ENCODE measurements around the gene ZCCHC3.
A peak's percentile ranks its signal among the peaks of the same experiment; 100 is the strongest.
"Not testable (repeated sequence)": the region's sequence is repeated elsewhere in the genome, so short reads cannot be mapped to it uniquely, and the experiment has no call there.

Gene ZCCHC3, protein sequence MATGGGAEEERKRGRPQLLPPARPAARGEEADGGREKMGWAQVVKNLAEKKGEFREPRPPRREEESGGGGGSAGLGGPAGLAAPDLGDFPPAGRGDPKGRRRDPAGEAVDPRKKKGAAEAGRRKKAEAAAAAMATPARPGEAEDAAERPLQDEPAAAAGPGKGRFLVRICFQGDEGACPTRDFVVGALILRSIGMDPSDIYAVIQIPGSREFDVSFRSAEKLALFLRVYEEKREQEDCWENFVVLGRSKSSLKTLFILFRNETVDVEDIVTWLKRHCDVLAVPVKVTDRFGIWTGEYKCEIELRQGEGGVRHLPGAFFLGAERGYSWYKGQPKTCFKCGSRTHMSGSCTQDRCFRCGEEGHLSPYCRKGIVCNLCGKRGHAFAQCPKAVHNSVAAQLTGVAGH

DNA sequence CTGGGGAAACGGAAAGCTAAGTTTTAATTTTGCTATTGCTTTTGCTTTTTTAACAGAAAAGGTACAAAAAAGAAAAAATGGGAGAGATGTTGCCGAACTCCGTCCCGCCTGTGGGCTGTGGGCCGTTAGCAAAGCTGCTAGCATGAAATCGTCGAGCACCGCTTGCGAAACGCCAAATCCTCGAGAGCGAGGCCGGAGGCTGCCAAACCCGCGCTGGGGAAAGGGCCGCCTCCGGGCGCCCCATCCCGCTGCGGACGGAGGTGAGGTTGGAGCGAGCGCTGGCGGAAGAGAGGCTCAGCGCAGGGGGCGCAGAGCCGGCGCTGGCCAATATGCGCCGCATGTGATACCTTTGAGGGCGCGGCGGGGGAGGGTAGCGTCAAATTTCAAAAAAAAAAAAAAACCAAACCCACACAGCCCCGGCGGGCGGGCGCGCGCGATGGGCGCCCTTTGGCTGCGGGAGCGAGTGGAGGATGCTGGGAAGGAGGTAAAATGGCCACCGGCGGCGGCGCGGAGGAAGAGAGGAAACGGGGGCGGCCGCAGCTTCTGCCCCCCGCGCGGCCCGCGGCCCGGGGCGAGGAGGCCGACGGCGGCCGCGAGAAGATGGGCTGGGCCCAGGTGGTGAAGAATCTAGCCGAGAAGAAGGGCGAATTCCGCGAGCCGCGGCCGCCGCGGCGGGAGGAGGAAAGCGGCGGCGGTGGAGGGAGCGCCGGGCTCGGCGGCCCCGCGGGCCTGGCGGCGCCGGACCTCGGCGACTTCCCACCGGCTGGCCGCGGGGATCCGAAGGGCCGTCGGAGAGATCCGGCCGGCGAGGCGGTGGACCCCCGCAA is at the start of gene ZCCHC3:
ZCCHC3 (plus strand) TSS at position 473 of the 827 bp plus-strand sequence; CDS start at position 490, 17 bp downstream.
- Histone ChIP-seq H3K9ac (peak within 1 kb of the TSS; percentile 100), H3K4me2 (peak within 1 kb of the TSS; percentile 87), H3K4me1 (peaks cover 47% of the 10 kb centered on the region), H4K20me1 (peaks cover 35% of the 10 kb centered on the region), H3K9me3 (no peaks in the 10 kb centered on the region), H3K36me3 (peaks cover 30% of the 10 kb centered on the region), H3K27me3 (no peaks in the 10 kb centered on the region), H3K27ac (peak within 1 kb of the TSS; percentile 100), H3K4me3 (peak within 1 kb of the TSS; percentile 99)
- TF ChIP-seq Cebpa-rat (IDR thresholded peaks at IDR 0.05): peak; percentile 98

GRCh38 chr20:251354-251753 is 46.0 kb upstream of the ZCCHC3 start:
- H3K4me1 ChIP-seq: no peaks in the 10 kb centered on the region
- TF ChIP-seq Cebpa-rat (IDR thresholded peaks at IDR 0.05): no peak
- H3K9me3 ChIP-seq: peaks cover 9% of the 10 kb centered on the region; the same call in 1 of the 2 replicates
- no peaks in the 10 kb centered on the region for H3K27me3 ChIP-seq
- no peak overlapping the region for H3K9ac ChIP-seq
- no peak overlapping the region for H3K27ac ChIP-seq
- H3K4me3 ChIP-seq: no peak overlapping the region
- H4K20me1 ChIP-seq: no peaks in the 10 kb centered on the region
- no peak overlapping the region for H3K4me2 ChIP-seq
- no peaks in the 10 kb centered on the region for H3K36me3 ChIP-seq

GRCh38 chr20:252801-253200 is 44.6 kb upstream of the ZCCHC3 start:
- Histone ChIP-seq H3K4me3 (no peak overlapping the region), H3K9me3 (no peaks in the 10 kb centered on the region), H3K27me3 (no peaks in the 10 kb centered on the region), H3K4me1 (no peaks in the 10 kb centered on the region), H3K27ac (no peak overlapping the region), H3K36me3 (no peaks in the 10 kb centered on the region), H4K20me1 (no peaks in the 10 kb centered on the region), H3K9ac (no peak overlapping the region), H3K4me2 (no peak overlapping the region)
- no peak for TF ChIP-seq Cebpa-rat (IDR thresholded peaks at IDR 0.05)

GRCh38 chr20:253447-253846 is 43.9 kb upstream of the ZCCHC3 start:
- not testable (repeated sequence) for H3K36me3 ChIP-seq, H3K9me3 ChIP-seq, H3K9ac ChIP-seq, H3K27me3 ChIP-seq, H4K20me1 ChIP-seq, H3K4me2 ChIP-seq, H3K4me1 ChIP-seq, H3K4me3 ChIP-seq, H3K27ac ChIP-seq

DNA sequence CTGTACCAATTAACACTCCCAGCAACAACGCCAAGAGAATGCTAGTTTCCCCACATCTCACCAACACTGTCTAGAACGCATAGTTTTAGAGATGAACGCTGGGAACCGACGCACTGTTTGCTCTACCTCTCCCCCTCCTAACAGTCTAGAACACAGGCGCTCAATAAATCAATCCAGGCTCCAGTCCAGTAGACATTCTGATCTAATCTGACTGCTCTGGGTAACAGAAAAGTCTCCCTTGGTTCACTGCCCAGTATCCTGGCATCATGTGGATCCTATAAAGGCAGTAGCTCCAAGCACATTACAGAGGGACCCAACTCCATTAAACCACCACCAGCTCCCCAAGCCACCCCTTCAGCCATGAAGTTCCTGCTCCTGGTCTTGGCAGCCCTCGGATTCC is 40.0 kb upstream of the ZCCHC3 start, which contains the start of gene DEFB132:
DEFB132 (plus strand) TSS at position 306 of the 400 bp plus-strand sequence; CDS start at position 361, 55 bp downstream.
- TF ChIP-seq Cebpa-rat (IDR thresholded peaks at IDR 0.05): no peak
- Histone ChIP-seq H3K4me1 (no peaks in the 10 kb centered on the region), H3K27ac (no peak within 1 kb of the TSS), H3K27me3 (no peaks in the 10 kb centered on the region), H3K4me2 (no peak within 1 kb of the TSS), H3K9me3 (no peaks in the 10 kb centered on the region), H3K4me3 (no peak within 1 kb of the TSS), H3K9ac (no peak within 1 kb of the TSS), H4K20me1 (no peaks in the 10 kb centered on the region), H3K36me3 (no peaks in the 10 kb centered on the region)

GRCh38 chr20:258269-258858 is 39.0 kb upstream of the ZCCHC3 start:
- Histone ChIP-seq H3K36me3 (no peaks in the 10 kb centered on the region), H3K4me3 (no peak overlapping the region), H3K4me1 (no peaks in the 10 kb centered on the region), H3K27ac (no peak overlapping the region), H3K9me3 (no peaks in the 10 kb centered on the region), H4K20me1 (no peaks in the 10 kb centered on the region), H3K4me2 (no peak overlapping the region), H3K27me3 (no peaks in the 10 kb centered on the region), H3K9ac (no peak overlapping the region)
- no peak for TF ChIP-seq Cebpa-rat (IDR thresholded peaks at IDR 0.05)

DNA sequence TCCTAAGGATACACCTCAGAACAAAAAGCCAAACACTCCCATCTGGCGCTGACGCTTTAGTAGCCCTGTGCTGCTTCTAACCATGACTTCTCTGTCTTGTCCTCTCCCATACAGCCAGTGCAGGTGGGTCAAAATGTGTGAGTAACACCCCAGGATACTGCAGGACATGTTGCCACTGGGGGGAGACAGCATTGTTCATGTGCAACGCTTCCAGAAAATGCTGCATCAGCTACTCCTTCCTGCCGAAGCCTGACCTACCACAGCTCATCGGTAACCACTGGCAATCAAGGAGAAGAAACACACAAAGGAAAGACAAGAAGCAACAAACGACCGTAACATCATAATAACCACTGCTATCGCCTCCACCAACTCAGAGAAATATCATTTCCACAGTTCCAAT is 38.4 kb upstream of the ZCCHC3 start:
- H3K27ac ChIP-seq: no peak overlapping the region
- no peaks in the 10 kb centered on the region for H3K4me1 ChIP-seq
- H3K9me3 ChIP-seq: no peaks in the 10 kb centered on the region
- no peaks in the 10 kb centered on the region for H3K36me3 ChIP-seq
- H3K27me3 ChIP-seq: no peaks in the 10 kb centered on the region
- H3K4me2 ChIP-seq: no peak overlapping the region
- no peak overlapping the region for H3K9ac ChIP-seq
- no peak overlapping the region for H3K4me3 ChIP-seq
- H4K20me1 ChIP-seq: no peaks in the 10 kb centered on the region
- TF ChIP-seq Cebpa-rat (IDR thresholded peaks at IDR 0.05): no peak

GRCh38 chr20:259981-260380 is 37.4 kb upstream of the ZCCHC3 start:
- Histone ChIP-seq H3K9me3 (no peaks in the 10 kb centered on the region), H3K36me3 (no peaks in the 10 kb centered on the region), H3K27me3 (no peaks in the 10 kb centered on the region), H3K4me3 (no peak overlapping the region), H3K4me1 (no peaks in the 10 kb centered on the region), H3K9ac (no peak overlapping the region), H3K27ac (no peak overlapping the region), H4K20me1 (no peaks in the 10 kb centered on the region), H3K4me2 (no peak overlapping the region)
- TF ChIP-seq Cebpa-rat (IDR thresholded peaks at IDR 0.05): no peak

DNA sequence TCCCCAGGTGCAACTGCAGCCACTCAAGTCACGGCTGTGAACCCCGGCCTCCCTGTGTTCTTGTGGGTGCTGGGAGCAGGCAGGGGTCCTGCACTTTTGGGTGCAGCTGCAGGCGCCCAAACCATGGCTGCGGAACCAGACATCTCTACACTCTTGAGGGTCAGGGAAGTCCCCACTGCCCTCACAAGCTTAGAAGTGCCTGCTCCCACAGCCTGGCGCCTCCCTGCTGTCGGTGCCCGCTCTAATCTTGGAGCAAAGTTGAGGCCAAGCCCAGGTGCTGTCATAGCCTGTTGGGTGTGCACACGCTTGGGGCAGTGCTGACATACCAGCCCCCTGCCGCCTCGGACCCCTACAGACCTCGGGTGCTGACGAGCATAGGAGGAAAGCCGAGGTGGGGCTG is 33.7 kb upstream of the ZCCHC3 start:
- no peaks in the 10 kb centered on the region for H3K36me3 ChIP-seq
- no peak for TF ChIP-seq Cebpa-rat (IDR thresholded peaks at IDR 0.05)
- H4K20me1 ChIP-seq: no peaks in the 10 kb centered on the region
- H3K9ac ChIP-seq: no peak overlapping the region
- peaks cover 4% of the 10 kb centered on the region; the same call in 1 of the 2 replicates for H3K4me1 ChIP-seq
- H3K9me3 ChIP-seq: no peaks in the 10 kb centered on the region
- no peak overlapping the region for H3K4me2 ChIP-seq
- H3K4me3 ChIP-seq: no peak overlapping the region
- H3K27me3 ChIP-seq: no peaks in the 10 kb centered on the region
- H3K27ac ChIP-seq: no peak overlapping the region
